ENCODE measurements around the gene GNG12.

- no peak for TF ChIP-seq CTCF (IDR thresholded peaks at IDR 0.05)
- TF ChIP-seq POLR2A (IDR thresholded peaks at IDR 0.05) = no peak
Measured at GRCh38 chr1:67882196-67882958, 49.1 kb upstream of the GNG12 start.

All from testis (tissue), 2 donors.